HG02642 (cell line): ENCODE results near the gene FAM216B.
"Not testable (repeated sequence)": the region's sequence is repeated elsewhere in the genome, so short reads cannot be mapped to it uniquely, and the experiment has no call there.

ENCODE experiments used
- ATAC-seq: cut with Tn5 transposase; IDR thresholded peaks from one replicate; pipeline ENCODE4 v1.9.1; 2021; ENCODE audit warnings: mild to moderate bottlenecking; ENCODE audit not compliant: unreplicated experiment, poor library complexity

The FAM216B gene

DNA sequence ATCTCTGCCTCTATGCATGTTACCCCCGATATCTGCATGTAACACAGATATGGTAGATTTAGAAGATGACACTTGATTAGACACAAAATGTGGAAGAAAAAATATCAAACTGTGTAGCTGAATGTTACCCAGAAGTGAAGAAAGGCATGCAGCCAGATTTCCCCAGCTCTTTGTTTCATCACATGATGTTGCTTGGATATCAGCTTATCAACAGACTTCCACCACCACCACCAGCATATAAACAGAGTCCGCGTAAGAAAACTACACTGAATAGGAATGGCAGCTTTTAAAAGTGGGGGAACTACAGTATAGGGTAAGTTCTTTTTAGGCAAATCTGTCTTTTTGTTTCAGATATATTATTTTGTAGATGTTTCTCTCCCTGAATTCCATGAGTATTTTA, at the start of gene FAM216B:
Gene FAM216B, plus strand, starts transcription at position 233 of the 400 bp plus-strand sequence. CDS start 2,484 bp downstream, outside the sequence.
- no peak for ATAC-seq

- ATAC-seq: no peak
These were observed 49.3 kb upstream of the FAM216B start for GRCh38 chr13:42732073-42732472.

DNA sequence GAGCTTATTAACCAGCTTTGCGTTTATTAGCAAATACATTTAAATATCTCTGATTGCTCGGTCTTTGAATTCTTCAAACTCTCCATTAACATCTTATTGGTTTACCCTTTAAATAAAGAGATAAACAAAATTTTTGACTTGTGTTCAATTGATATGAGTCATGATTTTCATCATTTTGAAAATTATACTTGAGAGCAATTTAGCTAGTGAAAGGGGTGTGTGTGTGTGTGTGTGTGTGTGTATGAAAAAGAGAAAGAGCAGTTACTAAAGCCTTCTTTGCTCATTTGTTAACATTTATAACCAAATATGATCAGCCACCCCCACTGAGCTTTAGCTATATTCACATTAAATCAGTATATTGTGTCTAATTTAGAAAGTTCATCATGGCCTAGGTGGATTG, 48.3 kb upstream of the FAM216B start:
- ATAC-seq: no peak

DNA sequence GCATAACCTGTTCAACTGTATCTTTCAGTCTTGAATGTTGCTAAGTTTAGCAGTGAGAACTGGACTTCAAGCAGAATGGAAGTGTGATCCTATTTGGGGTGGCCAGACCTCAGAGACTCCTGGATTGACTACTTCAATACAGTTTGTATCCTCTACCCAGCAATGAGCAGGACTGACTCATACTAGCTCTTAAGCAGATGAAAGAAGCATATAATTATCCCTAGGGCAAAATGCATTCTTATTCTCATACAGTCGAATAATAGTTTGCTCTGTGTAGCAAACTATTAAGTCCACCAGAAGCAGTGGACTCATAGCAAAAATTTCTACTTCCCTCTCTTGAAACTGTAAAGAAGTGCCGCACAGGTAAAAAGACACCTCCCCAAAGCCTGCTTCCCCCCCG, 46.4 kb upstream of the FAM216B start:
- no peak for ATAC-seq

GRCh38 chr13:42740753-42741152, 40.6 kb upstream of the FAM216B start:
- ATAC-seq: no peak

DNA sequence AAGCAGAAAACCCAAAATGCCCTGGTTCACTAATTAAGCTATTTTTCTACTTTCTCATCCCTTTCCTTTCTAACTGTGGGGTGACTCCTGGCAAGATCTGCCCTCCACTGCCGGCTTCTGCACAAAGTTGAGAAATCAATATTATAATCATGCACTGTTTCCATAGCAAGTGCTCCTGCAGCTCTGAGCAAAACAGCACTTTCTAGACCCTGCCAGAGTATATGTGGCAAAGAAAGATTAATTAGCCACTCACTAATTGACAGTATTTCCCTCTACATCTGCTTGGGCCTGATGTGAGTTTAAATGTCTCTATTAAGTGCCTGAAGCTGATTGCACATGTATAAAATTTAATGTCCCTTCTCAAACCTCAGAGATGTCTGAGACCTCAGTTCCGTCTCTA, 39.5 kb upstream of the FAM216B start:
- ATAC-seq: no peak

GRCh38 chr13:42745655-42746054, 35.7 kb upstream of the FAM216B start:
- no peak for ATAC-seq

DNA sequence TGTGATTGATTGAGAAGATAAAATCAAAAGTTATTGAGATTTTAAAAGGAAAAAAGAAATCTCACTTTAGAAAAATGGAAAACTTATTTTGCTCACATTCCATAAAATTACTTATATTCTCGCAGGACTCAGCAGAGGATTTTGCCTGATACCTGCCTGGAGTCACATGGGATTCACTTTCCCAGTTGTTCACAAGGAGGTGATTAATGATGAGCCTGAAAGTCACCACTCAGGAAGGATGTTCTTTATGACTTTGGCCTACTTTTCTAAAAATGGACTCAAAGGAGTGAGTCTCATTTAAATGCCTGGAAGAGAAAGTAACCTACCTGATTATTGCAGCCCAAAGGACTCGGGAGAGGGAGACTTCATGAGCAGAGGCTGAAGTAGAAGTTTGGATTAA, 34.5 kb upstream of the FAM216B start:
- ATAC-seq: no peak

- no peak for ATAC-seq
These were observed 33.9 kb upstream of the FAM216B start for GRCh38 chr13:42747399-42747873.

DNA sequence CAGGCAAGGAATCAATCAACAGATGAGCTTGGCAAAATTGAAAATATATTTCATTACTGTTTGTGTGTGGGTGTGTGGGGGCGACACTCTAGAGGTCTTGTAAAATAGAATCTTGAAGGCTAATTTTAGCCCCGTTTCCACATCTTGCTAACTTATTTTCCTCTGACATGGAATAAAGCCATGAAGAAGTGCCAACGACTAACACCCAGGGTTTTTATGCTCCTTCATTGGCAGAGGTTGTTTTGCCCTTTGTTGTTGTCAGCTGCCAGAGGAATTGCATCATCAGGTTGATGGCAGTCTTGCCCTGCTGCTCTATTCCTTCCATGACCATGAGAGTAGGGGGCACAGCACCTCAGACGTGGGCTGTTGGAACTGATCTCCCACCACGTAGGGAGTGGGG, 30.6 kb upstream of the FAM216B start:
- ATAC-seq: no peak

- ATAC-seq: peak; percentile 50
These were observed 29.7 kb upstream of the FAM216B start for GRCh38 chr13:42751693-42752092.

- no peak for ATAC-seq
These were observed 28.7 kb upstream of the FAM216B start for GRCh38 chr13:42752731-42753130.

DNA sequence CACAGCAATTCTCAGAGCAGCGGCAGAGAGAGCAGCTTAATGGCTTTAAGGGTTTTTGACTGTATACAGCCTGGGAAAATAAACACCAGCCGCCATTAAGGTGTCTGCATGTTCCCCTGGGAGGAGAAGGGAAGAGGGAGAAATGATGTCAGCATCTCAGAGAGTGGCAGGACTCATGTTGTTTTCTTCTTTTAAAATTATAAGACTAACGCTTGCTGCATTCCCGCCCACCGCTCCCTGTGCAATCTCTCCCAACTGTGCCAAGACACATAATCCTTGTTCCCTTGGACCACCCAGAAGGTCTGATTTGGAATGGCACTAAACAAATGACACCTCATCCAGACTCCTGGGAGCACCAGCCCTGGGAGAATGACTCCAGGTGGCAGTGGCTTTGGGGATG, 27.7 kb upstream of the FAM216B start:
- ATAC-seq: no peak

GRCh38 chr13:42754801-42755510, 26.4 kb upstream of the FAM216B start:
- no peak for ATAC-seq

GRCh38 chr13:42757678-42758420, 23.5 kb upstream of the FAM216B start:
- ATAC-seq: no peak

DNA sequence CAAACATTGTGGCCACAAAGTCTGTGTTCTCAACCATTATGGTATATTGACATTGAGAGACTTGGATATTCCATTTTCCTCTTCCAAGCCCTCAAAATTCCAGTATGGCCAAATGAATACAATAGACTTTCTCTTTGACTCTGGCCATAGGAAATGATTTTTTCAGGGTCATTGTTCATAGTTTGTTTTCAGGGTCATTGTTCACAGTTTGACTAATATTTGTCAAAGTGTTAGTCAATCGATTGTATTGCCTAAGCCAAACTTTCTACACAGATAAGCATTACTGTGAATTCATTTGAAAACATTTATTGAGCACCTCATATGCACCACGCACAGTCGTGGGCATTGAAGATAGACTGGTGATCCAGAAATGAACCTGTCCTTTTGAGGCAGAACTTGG, 22.9 kb upstream of the FAM216B start:
- ATAC-seq: no peak

GRCh38 chr13:42760951-42761350, 20.4 kb upstream of the FAM216B start:
- no peak for ATAC-seq

GRCh38 chr13:42762251-42762650, 19.1 kb upstream of the FAM216B start:
- ATAC-seq: no peak

DNA sequence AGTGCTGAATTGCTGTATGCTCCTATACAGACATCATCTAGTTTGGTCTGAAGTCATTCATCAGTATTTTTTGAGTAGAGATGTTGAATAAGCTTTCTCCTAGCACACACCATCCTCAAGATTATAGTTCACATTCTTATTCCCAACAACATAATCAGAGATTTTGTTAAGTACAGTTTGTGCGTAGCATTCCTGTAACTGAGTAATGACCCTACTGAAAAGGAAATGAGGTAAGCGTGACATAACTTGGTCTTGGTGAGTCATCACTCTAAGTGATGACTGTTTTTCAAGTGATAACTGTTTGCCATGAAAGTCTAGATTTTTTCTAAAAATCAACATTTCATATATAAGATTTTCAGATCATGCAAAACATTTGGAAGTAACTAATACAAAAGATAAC, 18.5 kb upstream of the FAM216B start:
- ATAC-seq: no peak

DNA sequence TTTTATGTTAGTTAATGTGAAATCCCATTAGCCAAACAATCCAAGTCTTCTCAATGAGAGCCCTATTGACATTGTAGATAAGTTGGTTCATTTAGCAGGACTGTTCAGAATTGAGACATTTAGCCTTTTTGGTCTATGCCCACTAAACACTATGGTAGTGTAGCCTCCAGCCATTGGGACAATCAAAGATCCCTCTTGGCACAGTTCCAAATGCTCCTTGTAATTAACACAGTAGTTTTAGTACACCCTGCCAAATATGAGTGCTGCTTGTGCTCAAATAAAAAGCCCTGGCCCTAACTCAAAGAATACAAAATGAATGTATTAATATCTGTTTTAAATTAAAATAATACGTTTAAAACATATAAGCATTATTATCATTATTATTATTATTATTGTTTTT, 15.4 kb upstream of the FAM216B start:
- no peak for ATAC-seq

DNA sequence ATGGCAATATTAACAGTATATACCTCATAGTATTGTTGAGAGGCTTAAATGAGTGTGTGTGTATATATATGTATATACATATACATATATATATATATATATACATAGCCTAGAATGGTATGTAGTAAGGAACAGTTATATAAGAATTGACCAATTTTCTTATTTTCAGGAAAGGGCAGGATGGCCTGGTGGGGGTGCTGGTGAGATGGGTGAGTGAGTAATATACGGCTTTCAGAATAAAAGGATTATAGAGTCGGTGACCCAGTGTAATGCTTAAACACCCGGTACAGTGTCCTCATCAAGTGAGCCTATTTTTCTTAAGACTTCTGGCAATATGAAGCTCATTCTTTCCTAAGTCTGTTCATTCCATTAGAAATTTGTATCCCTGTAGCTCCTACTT, 11.7 kb upstream of the FAM216B start:
- no peak for ATAC-seq

GRCh38 chr13:42776558-42776957, 4.8 kb upstream of the FAM216B start:
- ATAC-seq: not testable (repeated sequence)
